Urothelium cell line (cell line): ENCODE data around the gene NR6A1.

Source experiments
- DNase-seq: peaks from one replicate; pipeline ENCODE4 v3.0.0; 2011; ENCODE audit warnings: low spot score, mixed read lengths
- FAIRE-seq: peaks from 2 replicates; lab custom pipeline; 2011; peaks lifted over from hg19 to GRCh38; lab: Jason Lieb, UNC

NR6A1 gene

GRCh38 chr9:124593200-124593599 lies 177.9 kb downstream of the NR6A1 start:
- FAIRE-seq (no peak), DNase-seq (no peak)

- DNase-seq, result no peak
- no peak for FAIRE-seq
Observed at GRCh38 chr9:124590889-124591641, 180.0 kb downstream of the NR6A1 start.

GRCh38 chr9:124584631-124585030 lies 186.5 kb downstream of the NR6A1 start:
- DNase-seq (no peak), FAIRE-seq (no peak)

GRCh38 chr9:124583134-124583533 lies 188.0 kb downstream of the NR6A1 start:
- no peak for DNase-seq
- no peak for FAIRE-seq

GRCh38 chr9:124580186-124580585 lies 190.9 kb downstream of the NR6A1 start:
- DNase-seq, result no peak
- FAIRE-seq, result no peak

- no peak for FAIRE-seq
- DNase-seq, result no peak
Observed at GRCh38 chr9:124576751-124577150, 194.4 kb downstream of the NR6A1 start.

GRCh38 chr9:124574534-124575375 lies 196.4 kb downstream of the NR6A1 start:
- FAIRE-seq (no peak), DNase-seq (peak; percentile 27)

GRCh38 chr9:124570942-124571666 lies 200.0 kb downstream of the NR6A1 start:
- no peak for FAIRE-seq
- DNase-seq, result no peak

GRCh38 chr9:124569942-124570341 lies 201.2 kb downstream of the NR6A1 start:
- DNase-seq (no peak), FAIRE-seq (no peak)

- DNase-seq (no peak), FAIRE-seq (no peak)
Observed at GRCh38 chr9:124567362-124567761, 203.7 kb downstream of the NR6A1 start.

GRCh38 chr9:124562328-124562727 lies 208.8 kb downstream of the NR6A1 start:
- no peak for DNase-seq

GRCh38 chr9:124559871-124560270 lies 211.2 kb downstream of the NR6A1 start:
- FAIRE-seq (no peak), DNase-seq (no peak)

More at GRCh38 chr9:124562328-124562727, 208.8 kb downstream of the NR6A1 start:
- FAIRE-seq, result no peak

- FAIRE-seq (no peak), DNase-seq (no peak)
Observed at GRCh38 chr9:124558777-124559470, 212.2 kb downstream of the NR6A1 start.

- FAIRE-seq (no peak), DNase-seq (no peak)
Observed at GRCh38 chr9:124557895-124558294, 213.2 kb downstream of the NR6A1 start.

- no peak for DNase-seq
- FAIRE-seq, result no peak
Observed at GRCh38 chr9:124555043-124555442, 216.1 kb downstream of the NR6A1 start.

GRCh38 chr9:124553738-124554137 lies 217.4 kb downstream of the NR6A1 start:
- FAIRE-seq (no peak), DNase-seq (peak; percentile 18)

GRCh38 chr9:124552273-124552605 lies 218.9 kb downstream of the NR6A1 start:
- DNase-seq (no peak), FAIRE-seq (no peak)

- DNase-seq (peak; percentile 73), FAIRE-seq (no peak)
Observed at GRCh38 chr9:124551472-124552272, 219.4 kb downstream of the NR6A1 start.

- DNase-seq, result no peak
Observed at GRCh38 chr9:124550072-124550471, 221.0 kb downstream of the NR6A1 start.

GRCh38 chr9:124549016-124549415 lies 222.1 kb downstream of the NR6A1 start:
- FAIRE-seq (no peak), DNase-seq (no peak)

More at GRCh38 chr9:124550072-124550471, 221.0 kb downstream of the NR6A1 start:
- FAIRE-seq, result no peak
